Smooth muscle cell (in vitro differentiated cells): Measurements from ENCODE around the gene TMEM86B. TPM values are rescaled to one million over a fixed set of nuclear protein-coding genes. Genes with fewer than 3 reads are reported as not detected.

ENCODE experiments used
- DNase-seq: peaks from one replicate; lab custom pipeline; 2025; ENCODE audit not compliant: unreplicated experiment; lab: John Stamatoyannopoulos, UW
- H2AFZ ChIP-seq: fragments of 200-600 bp; sonication (generic); 2 replicates; pipeline ENCODE4 v1.6.0; 2016; ENCODE audit warnings: antibody characterized with exemption, low read depth, mild to moderate bottlenecking
- H3F3A ChIP-seq: fragments of 200-600 bp; sonication (generic); 2 replicates; pipeline ENCODE4 v1.6.0; 2017; ENCODE audit warnings: antibody characterized with exemption, low read depth
- H3K27ac ChIP-seq: fragments of 200-600 bp; sonication (generic); 2 replicates; pipeline ENCODE4 v1.5.1; 2016; ENCODE audit warnings: low read depth, mild to moderate bottlenecking
- H3K27me3 ChIP-seq: fragments of 200-600 bp; sonication (generic); 2 replicates; pipeline ENCODE4 v1.6.1; 2016; ENCODE audit warnings: low read depth, mild to moderate bottlenecking
- H3K36me3 ChIP-seq: fragments of 200-600 bp; sonication (generic); 2 replicates; pipeline ENCODE4 v1.5.1; 2016; ENCODE audit warnings: low read depth
- H3K4me1 ChIP-seq: fragments of 200-600 bp; sonication (generic); 2 replicates; pipeline ENCODE4 v1.5.1; 2016; ENCODE audit warnings: low read depth
- H3K4me2 ChIP-seq: fragments of 200-600 bp; sonication (generic); 2 replicates; pipeline ENCODE4 v1.6.0; 2016; ENCODE audit warnings: mild to moderate bottlenecking
- H3K4me3 ChIP-seq: fragments of 200-600 bp; sonication (generic); 2 replicates; pipeline ENCODE4 v1.5.1; 2016; ENCODE audit warnings: mild to moderate bottlenecking
- H3K79me2 ChIP-seq: fragments of 200-600 bp; sonication (generic); 2 replicates; pipeline ENCODE4 v1.6.0; 2016; ENCODE audit warnings: low read depth, mild to moderate bottlenecking
- H3K9ac ChIP-seq: fragments of 200-600 bp; sonication (generic); 2 replicates; pipeline ENCODE4 v1.6.0; 2016; ENCODE audit warnings: low read depth
- H3K9me3 ChIP-seq: fragments of 200-600 bp; sonication (generic); replicated peaks from 2 replicates; pipeline ENCODE4 v1.5.1; 2016; ENCODE audit warnings: low read depth
- H4K20me1 ChIP-seq: fragments of 200-600 bp; sonication (generic); 2 replicates; pipeline ENCODE4 v1.6.0; 2016; ENCODE audit warnings: low read depth
- WGBS: methylation state at CpG from one replicate; pipeline ENCODE4 v1.1.7; 2016; ENCODE audit warnings: low lambda C conversion rate; 5-methylcytosine and 5-hydroxymethylcytosine counted together
- polyA plus RNA-seq: library from polyadenylated mRNA; unstranded; fragments of >200 nt; fragmentation: Nextera tagmentation; extraction: Ambion mirVana; gene quantifications from 2 replicates; pipeline ENCODE4 v1.2.1, GENCODE V29; 2016
- total RNA-seq: library from RNA; depleted of rRNA; stranded (reverse); fragments of >200 nt; gene quantifications from 2 replicates; pipeline ENCODE4 v1.2.3, GENCODE V29; 2014
- TF ChIP-seq, protein P1 (sequence below): fragments of 200-600 bp; sonication (generic); IDR thresholded peaks from 2 replicates; pipeline ENCODE4 v1.5.1; 2017; ENCODE audit warnings: borderline replicate concordance, mild to moderate bottlenecking, antibody characterized with exemption; ENCODE audit not compliant: insufficient read depth, poor library complexity, severe bottlenecking

The TMEM86B gene
- total and polyA plus RNA-seq, 2 experiments from 2014 or later, result 2.1 to 2.6 TPM

DNA sequence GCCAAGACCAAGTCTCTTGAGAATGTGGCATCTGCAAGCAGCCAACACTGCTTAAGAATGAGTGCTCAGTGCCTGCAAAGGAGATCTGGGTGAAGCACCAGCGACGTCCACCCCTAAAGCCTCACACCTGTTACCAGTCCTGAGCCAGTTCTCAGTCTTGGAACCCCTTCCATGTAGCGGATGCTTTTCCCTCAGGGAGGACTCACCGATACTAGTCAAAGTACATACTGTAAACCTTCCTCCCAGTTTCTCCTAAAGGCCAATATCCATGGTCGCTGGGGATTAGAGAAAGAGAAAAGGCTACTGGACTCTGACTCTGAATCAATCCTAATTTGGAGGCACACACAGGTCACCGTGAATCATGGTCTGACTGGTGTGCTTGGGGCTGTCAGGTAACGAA, 15.0 kb downstream of the TMEM86B start:
- TF ChIP-seq, protein P1, sequence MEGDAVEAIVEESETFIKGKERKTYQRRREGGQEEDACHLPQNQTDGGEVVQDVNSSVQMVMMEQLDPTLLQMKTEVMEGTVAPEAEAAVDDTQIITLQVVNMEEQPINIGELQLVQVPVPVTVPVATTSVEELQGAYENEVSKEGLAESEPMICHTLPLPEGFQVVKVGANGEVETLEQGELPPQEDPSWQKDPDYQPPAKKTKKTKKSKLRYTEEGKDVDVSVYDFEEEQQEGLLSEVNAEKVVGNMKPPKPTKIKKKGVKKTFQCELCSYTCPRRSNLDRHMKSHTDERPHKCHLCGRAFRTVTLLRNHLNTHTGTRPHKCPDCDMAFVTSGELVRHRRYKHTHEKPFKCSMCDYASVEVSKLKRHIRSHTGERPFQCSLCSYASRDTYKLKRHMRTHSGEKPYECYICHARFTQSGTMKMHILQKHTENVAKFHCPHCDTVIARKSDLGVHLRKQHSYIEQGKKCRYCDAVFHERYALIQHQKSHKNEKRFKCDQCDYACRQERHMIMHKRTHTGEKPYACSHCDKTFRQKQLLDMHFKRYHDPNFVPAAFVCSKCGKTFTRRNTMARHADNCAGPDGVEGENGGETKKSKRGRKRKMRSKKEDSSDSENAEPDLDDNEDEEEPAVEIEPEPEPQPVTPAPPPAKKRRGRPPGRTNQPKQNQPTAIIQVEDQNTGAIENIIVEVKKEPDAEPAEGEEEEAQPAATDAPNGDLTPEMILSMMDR, result no peak
- H3K36me3 ChIP-seq, result no peaks in the 10 kb centered on the region
- no peak for DNase-seq
- H3K4me2 ChIP-seq, result no peak overlapping the region
- no peaks in the 10 kb centered on the region for H3K79me2 ChIP-seq
- no peak overlapping the region for H3K9ac ChIP-seq
- WGBS, result 96% methylated on average over 7 of the region's 7 CpGs
- H3K4me1 ChIP-seq, result peaks cover 3% of the 10 kb centered on the region
- no peaks in the 10 kb centered on the region for H3F3A ChIP-seq
- no peaks in the 10 kb centered on the region for H3K27me3 ChIP-seq
- no peaks in the 10 kb centered on the region for H4K20me1 ChIP-seq
- no peak overlapping the region for H3K4me3 ChIP-seq
- H3K27ac ChIP-seq, result no peak overlapping the region
- H3K9me3 ChIP-seq, result no peaks in the 10 kb centered on the region
- H2AFZ ChIP-seq, result no peak overlapping the region

DNA sequence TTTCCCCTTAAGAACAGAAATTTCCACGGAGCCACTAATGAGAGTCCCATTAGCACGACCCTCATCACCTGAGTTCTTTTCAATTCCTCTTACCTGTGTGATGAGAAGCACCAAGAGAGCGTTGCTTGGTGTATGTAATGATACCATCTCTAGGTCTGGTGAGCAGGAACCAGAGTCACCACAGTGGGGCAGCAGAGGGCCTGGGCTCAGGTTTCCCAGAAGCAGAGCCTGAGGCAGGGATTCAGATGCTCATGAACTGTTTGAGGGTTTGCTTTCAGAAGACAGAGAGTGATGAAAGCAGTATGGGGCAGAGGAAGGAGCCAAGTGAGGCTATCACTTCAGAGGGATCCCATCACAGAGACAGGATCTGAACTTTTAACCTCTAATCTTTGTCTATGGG, 16.1 kb downstream of the TMEM86B start:
- no peak overlapping the region for H3K4me2 ChIP-seq
- no peaks in the 10 kb centered on the region for H3K36me3 ChIP-seq
- DNase-seq, result no peak
- WGBS, result 95% methylated on average over 3 of the region's 3 CpGs
- H3K9me3 ChIP-seq, result no peaks in the 10 kb centered on the region
- no peak overlapping the region for H2AFZ ChIP-seq
- H3K9ac ChIP-seq, result no peak overlapping the region
- no peaks in the 10 kb centered on the region for H3K27me3 ChIP-seq
- H3K4me3 ChIP-seq, result no peak overlapping the region
- no peaks in the 10 kb centered on the region for H4K20me1 ChIP-seq
- no peaks in the 10 kb centered on the region for H3K79me2 ChIP-seq
- H3F3A ChIP-seq, result no peaks in the 10 kb centered on the region
- H3K4me1 ChIP-seq, result peaks cover 3% of the 10 kb centered on the region
- TF ChIP-seq, protein P1, result peak; percentile 20
- no peak overlapping the region for H3K27ac ChIP-seq

DNA sequence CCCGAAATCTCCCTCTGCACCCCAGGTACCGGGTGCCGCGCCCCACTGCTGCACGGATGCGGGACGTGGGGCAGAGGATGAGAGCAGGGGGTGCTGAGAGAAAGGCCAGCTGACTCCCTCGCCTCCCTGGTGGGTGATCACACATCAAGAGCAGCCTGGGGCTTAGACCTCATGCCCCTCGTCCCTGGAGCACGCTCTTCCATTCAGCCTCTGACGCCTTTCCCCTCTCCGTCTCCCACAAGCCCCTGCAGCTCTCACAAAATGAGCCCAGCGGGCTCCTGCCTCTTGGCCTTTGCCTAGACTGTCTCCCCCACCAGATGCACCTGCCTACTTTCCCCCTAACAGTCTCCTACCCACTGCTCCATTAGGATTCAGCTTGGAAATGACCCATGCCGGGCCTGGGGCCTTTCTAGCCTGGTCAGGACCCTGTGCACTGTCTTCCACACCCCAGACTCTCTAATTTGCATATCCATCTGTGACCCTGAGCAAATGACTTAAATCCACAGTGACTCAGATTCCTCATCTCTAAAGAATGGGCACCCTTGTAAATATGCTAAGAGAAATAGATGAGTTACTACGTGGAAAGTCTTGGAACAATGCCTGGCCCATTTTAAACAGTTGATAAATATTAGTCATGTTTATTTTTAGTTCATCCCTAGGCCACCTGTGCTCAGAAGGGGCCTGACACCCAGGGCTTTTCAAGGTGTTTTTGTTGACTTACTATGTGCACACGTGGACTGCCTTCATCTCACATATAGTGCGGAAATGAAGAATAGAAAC, 18.7 kb downstream of the TMEM86B start:
- 76% methylated on average over 17 of the region's 17 CpGs for WGBS
- Histone ChIP-seq H3K4me2 (no peak overlapping the region), H3K79me2 (no peaks in the 10 kb centered on the region), H3K4me3 (no peak overlapping the region), H3F3A (no peaks in the 10 kb centered on the region), H3K27ac (no peak overlapping the region), H3K9ac (no peak overlapping the region), H3K9me3 (no peaks in the 10 kb centered on the region), H4K20me1 (no peaks in the 10 kb centered on the region), H3K4me1 (no peaks in the 10 kb centered on the region), H3K27me3 (no peaks in the 10 kb centered on the region), H2AFZ (no peak overlapping the region), H3K36me3 (no peaks in the 10 kb centered on the region)
- TF ChIP-seq, protein P1, result no peak
- DNase-seq, result no peak
